ENCODE results near the gene CDC42BPA.
"Not testable (repeated sequence)": the region's sequence is repeated elsewhere in the genome, so short reads cannot be mapped to it uniquely, and the experiment has no call there.

CDC42BPA gene

DNA sequence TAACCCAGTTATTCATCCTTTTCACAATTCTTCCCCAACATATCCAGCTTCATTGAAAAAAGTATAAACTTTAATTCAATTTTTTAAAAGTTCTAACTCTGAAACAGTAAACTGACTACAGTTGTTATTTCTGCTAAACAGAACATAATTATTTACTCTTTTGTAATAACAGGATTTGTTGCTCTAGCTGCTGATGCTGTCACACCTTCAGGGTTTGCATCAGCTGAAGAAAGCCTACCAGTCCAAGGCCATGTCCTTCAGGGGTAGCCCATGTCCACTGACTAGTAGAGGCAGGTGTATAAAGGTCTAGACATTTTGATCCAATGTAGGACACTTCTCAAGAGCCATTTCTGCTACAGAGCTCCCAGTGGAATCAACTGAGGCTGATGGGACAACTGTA, 107.7 kb downstream of the CDC42BPA start:
- no peak for DNase-seq

DNA sequence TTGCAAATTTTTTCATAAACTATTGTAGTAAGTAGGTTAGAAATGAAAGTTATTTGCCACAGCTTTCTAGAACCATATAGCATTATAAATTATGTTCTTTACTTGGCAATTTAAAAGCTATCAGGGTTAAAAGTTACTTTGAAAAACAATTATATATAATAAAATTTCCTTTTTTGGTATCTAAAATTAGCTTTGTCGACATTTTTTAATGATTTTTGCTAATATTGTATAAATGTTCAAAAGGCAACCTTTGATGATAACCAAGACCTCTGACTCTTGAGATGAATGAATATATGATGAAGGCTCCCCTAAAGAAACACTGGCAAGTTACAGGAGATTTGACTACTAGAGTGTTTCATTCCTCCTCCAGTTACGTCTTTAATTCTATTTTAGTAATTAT, 121.2 kb downstream of the CDC42BPA start:
- DNase-seq, result no peak

DNA sequence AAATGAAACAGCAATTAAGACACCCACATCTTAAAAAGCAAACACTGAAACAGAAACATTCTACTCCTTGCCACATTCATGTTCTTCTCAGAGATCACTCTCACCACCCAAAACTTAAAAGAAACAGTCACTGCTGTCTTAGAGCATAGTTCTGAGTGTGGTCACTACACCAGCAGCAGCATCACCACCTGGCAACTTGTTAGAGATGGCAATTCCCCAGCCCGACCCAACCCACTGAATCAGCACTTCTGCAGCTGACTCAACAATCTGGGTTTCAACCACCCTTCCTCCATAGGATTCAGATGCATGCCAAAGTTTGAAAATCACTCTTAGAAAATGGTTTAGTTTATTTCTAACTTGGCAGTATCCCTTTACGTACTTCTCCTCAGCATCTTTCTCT, 126.1 kb downstream of the CDC42BPA start:
- no peak for DNase-seq

DNA sequence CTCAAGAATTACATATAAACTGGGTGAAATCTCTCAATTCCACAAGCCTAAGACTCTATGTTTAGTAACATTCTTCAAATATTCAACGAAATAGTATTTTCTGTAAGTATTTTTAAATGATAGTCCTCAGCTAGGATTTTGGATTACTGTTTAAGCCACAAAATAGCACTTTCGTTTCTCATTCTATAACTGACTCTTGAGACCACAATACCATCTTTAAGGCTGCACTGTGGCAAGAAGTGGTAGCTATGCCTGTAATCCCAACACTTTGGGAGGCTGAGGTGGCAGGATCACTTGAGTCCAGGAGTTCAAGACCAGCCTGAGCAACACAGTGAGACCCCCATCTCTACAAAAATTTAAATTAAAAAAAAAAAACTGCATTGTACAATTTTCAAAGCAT, 126.7 kb downstream of the CDC42BPA start:
- DNase-seq, result no peak

DNA sequence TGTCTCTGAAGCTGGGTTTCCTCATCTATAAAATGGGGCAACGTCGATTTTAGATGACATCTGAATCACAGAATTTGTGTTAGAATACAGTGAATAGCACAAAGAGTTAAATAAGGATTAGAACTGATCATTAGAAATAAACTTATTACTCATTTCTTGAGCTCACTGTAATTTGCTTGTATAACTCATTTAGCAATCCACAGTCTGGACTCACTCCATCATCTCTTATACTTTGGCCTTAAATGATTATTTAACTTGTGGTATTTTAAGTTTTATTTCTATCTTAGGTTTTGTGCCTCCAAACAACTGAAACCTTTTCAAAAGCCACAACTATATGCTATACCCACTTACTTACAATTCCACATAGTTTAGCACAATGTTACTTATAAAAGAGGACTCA, 128.0 kb downstream of the CDC42BPA start:
- no peak for DNase-seq

DNA sequence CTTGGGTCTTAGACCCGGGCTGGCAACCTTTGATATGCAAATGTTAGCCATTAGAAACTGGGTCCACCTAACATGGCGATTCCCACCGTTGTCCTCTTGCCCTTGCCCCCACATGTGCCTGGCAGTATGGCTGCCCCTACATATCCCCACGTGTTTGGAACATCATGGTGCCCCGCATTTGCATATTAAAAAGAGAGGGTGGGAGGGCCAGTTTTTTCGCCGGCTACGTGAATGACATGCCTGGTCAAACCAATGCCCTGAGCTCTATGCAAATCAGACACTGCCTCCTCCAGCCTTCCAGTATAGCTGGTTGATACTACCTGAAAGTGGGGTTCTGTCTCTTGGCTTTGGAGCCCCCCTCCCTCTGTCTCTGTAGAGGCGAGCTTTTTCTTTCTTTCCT, 133.0 kb downstream of the CDC42BPA start:
- no peak for DNase-seq

DNA sequence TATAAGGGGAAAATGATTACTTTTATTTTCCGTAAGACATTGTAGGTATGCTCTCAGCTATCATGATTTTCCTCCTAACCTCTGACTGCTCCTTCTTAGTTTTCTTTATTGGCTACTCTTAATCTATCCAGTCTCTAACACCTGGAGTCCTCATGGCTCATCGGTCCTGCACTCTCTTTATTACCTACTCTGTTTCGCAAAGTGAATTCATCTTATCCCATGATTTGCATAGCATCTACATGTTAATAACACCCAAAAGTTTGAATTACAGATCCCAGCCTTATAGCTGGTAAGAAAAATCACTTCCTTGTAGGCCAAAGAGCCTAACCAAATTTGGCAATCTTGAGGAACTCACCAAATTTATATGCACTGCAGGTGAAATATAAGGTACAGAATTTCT, 136.3 kb downstream of the CDC42BPA start:
- DNase-seq, result no peak

DNA sequence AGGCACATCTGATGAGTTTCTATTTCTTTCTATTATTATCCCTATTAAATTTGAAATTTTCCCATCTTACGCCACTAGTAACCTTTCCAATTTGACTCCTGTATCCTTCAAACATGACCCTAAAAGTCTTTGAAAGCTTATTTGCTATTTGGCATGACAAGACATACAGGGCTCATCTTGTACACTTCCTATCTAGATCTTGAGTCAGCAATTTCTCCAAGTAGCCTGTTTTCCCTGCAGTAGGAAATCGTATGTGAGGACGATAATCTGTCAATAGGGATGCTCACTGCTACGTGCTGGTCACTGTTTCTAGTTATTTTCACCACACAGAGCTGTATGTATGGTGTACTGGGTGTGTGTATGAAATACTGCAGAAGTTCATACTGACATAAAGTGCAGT, 142.7 kb downstream of the CDC42BPA start:
- no peak for DNase-seq

DNA sequence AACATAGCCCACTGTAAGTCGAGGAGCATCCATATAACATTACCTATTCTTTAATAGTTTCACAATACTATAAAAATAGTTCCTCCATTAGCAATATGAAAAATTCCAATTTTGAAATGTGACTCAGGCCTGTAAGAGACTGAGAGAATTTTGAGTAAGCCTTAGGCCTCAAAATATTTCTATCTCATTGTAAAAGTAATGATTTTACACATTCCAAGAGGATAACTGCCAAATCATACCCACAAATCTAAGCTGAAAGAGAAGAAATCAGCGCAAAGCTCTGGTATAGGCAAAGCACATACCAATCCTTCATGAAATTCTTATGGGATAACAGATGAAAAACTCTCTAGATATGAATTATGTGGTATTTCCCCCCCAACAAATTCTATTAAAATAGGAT, 144.1 kb downstream of the CDC42BPA start:
- no peak for DNase-seq

DNA sequence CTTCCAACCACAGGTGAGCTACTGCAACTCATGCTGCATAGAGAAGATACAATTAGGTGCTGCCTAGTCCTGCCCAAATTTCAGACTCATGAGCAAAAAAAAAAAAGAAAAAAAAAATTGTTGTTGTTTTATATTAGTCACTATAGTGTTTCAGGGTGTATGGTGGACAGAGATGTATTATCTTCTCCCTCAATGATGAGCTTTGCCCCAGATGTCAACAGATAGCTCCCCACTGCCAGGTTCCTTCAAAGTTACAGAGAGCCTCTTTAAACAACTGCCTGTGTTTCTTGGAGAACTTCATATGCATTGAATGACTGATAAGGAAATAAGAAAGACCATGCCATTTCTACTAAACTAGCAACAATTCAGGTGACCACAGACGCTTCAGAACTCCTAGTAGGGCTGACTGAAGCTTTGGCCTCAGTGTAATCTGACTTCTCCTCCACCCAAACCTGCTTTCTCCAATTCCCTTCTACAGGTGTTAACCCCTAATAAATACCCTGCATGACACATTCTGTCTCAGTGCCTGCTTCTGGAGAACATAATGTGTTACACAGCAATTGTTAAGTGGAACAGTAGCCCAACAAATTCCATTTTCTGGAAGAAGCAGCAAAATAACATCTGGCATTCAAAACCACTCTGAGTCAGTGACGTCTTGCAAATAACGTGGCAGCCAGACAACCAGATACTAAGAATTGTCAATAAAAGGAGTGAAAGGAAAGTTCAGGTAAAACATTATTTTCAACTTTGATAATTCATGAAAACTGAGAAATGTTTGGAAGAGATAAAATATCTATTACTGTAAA, 147.7 kb downstream of the CDC42BPA start:
- DNase-seq, result no peak

DNA sequence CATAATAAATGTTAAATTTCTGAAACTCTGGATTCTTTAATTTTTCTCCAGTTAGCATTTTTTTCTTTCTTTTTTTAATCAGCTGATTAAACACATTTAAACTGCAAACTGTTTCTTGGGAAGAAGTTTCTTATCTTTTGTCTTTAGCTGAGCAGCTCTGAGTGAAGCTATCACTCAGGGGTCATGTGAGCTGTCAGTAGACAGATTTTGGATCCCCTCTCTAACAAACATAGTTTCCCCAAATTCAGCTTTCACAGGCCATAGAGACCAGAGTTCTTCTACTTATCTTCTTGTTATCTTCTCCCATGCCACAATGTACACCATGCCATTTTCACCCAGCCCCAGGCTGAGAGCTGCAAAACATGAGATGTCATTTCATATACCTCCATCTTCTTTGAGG, 148.9 kb downstream of the CDC42BPA start:
- no peak for DNase-seq

DNA sequence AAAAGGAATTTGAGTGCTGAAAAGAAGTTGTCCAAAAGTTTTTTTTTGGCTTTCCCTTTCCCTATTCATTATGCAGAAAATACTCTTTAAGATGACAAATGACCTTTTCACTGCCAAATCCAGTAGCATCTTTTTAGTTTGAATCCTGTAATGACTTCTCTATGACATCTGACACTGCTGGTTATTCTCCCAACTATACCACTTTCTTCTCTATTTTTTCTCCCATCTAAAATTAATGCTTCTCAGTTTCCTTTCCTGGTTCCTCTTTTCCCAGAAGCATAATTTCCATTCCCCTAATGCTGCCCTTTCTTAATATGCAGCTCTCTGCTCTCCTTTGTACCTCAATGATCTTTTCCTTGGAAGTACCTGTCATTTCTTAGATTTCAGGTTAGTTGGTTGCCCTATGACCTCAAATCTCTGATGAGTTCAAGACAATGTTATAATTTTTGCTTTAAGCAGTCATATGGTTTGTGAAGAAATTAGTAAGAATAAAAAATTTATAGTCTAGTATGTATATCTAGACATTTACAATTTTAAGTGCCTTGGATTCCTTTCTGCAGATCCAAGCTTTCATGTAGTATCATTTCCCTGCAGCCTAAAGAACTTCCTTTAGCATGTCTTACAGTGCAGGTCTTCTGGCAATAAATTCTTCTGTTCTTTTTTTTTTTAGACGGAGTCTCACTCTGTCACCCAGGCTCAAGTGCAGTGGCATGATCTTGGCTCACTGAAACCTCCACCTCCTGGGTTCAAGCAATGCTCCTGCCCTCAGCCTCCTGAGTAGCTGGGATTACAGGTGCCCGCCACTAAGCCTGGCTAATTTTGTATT, 150.8 kb downstream of the CDC42BPA start:
- no peak for DNase-seq

DNA sequence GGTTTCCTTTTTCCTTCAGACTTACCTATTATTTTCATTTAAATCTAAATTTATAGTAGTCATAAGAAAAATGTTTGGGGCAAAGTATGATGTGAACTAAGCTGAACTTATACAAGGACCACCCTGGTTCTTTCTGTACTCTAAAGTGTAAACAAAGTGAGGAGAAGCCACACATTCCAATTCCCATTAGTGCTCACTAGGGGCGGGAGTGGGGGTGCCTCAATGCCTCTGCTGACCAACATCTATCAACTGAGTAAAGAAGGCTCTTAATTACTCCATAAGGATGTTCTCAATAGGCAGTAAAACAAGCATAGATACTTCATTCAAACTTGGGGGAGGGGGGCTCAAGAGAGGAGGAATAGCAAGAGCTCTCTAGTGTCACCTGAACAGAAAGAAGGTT, 151.7 kb downstream of the CDC42BPA start:
- DNase-seq, result no peak

DNA sequence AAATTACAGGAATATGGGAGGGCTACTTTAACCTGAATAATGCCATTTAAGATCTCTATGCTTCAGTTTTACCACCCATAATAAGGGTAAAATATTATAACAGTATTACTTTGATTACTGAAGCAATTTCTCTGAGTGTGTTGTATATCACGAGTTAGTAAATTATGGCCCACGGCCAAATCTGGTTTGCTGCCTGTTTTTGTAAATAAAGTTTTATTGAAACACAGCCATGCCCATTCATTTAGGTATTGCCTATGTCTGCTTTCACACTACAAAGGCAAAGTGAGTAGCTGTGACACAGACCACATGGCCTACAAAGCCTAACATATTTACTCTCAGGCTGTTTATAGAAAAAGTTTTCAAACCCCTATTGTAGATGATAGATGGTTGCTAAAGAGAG, 156.8 kb downstream of the CDC42BPA start:
- DNase-seq, result no peak

DNA sequence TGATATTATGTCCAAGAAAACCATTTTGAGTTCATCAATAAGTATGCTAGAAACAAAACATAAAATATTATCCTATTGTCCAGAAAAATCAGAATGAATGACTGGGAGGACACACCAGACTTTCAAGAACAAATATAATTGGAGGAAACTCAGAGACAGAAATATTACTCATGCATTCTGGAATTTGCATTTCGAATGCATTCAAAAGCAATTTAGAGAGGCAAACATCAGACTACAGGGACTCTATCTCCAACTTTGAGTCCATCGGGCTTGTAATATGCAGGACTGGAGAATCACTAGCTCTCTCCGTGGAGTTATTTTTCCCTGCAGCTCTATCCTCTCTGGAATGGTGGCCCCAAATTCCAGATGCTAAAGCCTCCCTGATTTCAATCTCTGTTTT, 161.8 kb downstream of the CDC42BPA start:
- DNase-seq, result no peak

DNA sequence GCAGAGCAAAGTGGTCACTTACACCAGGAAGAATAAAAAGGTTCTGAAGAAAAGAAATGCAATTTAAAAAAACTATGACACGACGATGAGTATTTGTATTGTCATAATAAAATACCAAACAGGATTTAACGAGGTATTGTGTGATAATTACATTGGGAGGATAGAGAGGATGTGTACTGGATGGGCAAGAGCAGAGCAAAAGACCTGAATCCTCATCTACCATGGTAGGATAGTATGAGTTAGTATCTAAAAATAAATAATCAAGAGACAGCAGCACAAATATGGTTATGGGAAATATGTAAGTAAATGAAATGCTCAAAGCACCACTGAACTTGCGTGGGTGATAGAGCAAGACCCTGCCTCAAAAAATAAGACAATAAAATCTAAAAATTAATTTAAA, 162.6 kb downstream of the CDC42BPA start:
- no peak for DNase-seq

DNA sequence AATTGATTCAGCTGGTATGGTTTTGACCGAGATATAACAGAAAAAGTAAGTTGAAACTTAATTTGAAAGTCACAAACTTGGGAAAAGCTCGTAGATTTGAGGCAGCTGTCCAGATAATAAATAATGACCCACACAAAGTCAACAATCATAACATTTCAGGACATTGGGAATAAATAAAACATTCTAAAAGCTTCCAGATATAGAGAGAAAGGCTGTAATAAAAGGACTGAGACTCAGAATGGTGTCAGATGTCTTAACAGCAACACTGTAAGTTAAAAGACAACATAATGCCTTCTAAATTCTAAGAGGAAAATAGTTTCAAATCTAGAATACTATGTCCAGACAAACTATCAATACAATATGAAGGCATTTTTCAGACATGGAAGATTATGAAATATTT, 163.3 kb downstream of the CDC42BPA start:
- DNase-seq, result no peak

DNA sequence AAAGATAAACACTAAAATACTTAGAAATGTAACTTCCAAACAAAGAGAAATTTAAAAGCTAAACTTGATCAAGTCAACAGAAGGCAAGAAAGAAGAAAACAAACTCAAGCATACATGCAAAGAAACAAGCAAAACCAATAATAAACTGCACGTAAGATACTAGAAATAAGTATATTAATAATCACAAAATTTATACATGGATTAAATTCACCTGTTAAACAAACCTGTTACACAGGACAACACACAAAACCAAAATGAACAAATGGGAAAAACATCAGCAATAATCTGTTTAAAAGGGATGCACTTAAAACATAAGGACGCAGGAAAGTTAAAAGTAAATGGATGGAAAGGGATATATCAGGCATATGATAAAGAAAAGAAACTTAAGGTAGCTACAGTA, 165.8 kb downstream of the CDC42BPA start:
- no peak for DNase-seq

DNA sequence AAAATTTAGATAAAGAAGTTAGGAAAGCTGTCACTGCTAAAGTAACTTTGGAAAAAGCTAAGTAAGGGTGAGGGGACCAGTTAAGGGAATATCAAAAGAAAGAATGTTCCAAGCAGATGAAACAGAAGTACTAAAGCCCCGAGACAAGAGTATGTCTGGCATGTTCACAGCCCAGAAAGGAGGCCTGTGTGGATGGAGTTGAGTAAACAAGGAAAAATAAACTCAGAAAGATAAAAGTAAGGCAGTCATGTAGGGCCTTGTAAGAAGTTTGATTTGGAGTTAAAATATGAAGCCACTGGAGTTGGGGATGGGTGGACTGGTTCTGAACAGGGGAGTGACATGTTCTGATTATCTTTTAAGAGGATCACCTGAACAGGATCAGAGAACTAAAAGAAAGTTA, 177.9 kb downstream of the CDC42BPA start:
- no peak for DNase-seq

DNA sequence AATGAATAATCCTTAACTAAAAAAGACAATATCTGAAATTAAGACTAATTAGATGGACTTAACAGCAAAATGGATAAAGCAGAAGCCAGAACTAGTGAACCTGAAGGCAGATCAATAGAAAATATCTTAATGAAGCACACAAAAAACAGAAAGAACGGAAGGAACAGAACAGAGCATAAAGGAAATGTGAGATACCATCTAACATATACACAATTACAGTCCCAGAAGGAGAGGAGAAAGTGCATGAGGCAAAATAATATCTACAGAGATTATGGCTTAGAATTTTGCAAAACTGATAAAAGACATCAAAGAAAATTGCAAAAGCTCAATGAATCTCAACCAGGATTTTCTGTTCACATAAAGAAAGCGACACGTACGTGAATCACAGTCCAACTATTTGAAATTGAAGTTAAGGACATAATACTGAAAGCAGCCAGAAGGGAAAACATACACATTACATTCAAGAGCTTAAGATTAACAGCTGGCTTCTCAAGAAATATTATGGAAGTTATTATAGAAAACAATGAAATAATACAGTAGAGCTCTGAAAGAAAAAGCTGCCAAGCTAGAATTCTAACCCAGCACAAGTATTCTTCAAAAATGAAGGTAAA, 182.0 kb downstream of the CDC42BPA start:
- DNase-seq, result no peak

DNA sequence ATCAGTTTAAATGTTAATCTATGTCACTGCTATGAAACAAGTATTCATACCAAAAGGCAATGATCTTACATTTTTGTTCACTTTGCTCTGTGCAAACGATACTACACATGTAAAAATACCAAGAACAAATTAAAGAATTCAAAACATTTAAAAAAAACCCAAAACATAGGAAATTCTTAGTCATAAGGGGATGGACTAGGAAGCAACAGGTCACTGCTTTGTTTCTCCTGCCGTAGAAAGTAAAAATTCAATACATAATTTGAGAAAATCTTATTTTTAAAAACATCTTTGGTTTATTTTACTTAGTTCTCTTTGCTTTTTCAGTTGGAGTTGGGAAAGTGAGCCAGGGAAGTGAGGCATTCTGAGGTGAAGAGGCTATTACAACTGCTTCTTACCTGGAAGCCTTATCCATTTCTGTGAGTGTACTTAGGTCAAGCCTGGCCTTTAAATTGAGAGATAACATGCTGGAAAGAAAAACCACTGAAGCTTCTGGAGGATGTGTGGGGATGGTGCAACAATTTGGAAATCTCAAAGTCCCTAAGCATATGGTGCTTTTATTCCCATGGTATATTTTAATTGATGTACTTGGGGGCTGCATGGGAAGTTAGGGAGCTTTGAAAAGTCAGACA, 183.5 kb downstream of the CDC42BPA start:
- no peak for DNase-seq

DNA sequence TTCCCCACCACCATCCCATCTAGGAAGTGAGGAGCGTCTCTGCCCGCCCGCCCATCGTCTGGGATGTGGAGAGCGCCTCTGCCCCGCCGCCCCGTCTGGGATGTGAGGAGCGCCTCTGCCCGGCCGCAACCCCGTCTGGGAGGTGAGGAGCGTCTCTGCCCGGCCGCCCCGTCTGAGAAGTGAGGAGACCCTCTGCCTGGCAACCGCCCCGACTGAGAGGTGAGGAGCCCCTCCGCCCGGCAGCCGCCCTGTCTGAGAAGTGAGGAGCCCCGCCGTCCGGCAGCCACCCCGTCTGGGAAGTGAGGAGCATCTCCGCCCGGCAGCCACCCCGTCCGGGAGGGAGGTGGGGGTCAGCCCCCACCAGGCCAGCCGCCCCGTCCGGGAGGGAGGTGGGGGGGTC, 185.6 kb downstream of the CDC42BPA start:
- not testable (repeated sequence) for DNase-seq

DNA sequence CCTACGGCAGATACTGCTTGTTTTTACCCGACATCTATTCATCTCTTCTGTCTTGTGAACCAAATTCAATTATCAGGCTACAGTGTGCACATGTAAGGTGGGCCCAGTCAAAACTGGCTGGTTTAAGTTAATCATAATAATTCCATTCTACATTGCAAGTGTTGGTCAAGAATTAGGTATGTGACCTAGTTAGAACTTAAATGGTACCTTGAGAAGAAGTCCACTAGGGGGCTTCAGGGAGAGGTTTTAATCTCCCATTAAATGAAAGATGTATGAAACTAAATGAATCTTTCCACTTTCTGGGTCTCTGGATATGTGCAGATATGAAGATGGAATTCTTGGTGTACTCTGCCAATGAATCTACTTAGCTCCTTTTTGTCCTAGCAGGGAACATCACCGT, 187.1 kb downstream of the CDC42BPA start:
- DNase-seq, result no peak

DNA sequence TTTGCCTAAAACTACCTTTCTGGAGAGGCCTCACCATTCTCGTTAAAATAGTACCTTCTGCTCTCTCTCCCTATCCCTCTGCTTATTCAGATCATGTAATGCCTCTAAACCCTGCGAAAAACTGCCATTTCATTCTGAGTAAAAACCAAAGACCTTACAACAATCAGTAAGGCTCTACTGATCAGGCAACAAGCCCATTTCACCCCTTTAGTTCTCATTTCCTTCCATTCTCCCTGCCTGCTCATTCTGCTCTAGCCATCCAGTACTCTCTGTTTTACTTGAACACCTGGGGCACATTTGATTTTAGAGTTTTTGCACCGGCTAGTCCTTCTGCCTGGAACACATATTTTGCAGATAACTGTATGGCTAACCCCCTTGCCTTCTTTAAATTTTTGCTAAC, 190.4 kb downstream of the CDC42BPA start:
- DNase-seq, result no peak
